AG04450 (cell line): ENCODE results near the gene GPSM1. TPM values are rescaled to one million over a fixed set of nuclear protein-coding genes. Genes with fewer than 3 reads are reported as not detected.

Experiments
- CTCF ChIA-PET: fragments of 300-600, 350-600 bp; formaldehyde crosslinking; extraction: SDS; loops from one replicate; lab custom pipeline; 2022; ENCODE audit warnings: antibody characterized with exemption, inconsistent platforms; lab: Charles Lee
- POLR2A ChIA-PET: fragments of 350-600 bp; formaldehyde crosslinking; extraction: SDS; loops from one replicate; lab custom pipeline; 2021; ENCODE audit warnings: antibody characterized with exemption, inconsistent platforms; lab: Yijun Ruan, JAX
- DNase-seq: peaks from one replicate; pipeline ENCODE4 v3.0.0-alpha.2; 2011; ENCODE audit warnings: low read depth, low spot score
- H3K27ac ChIP-seq: one replicate; pipeline ENCODE4 v1.5.1; 2012; ENCODE audit warnings: low read depth, low read length, control low read depth
- H3K27me3 ChIP-seq: one replicate; pipeline ENCODE4 v1.6.0; 2012; ENCODE audit warnings: low read length; ENCODE audit not compliant: control insufficient read depth, insufficient read depth
- H3K4me3 ChIP-seq: 2 replicates; pipeline ENCODE4 v1.5.1; 2011; ENCODE audit warnings: mild to moderate bottlenecking, low read depth, low read length, control low read depth
- H3K9me3 ChIP-seq: 2 replicates; pipeline ENCODE4 v1.5.1; 2012; ENCODE audit warnings: low read length; ENCODE audit not compliant: control insufficient read depth, insufficient read depth
- polyA plus RNA-seq: library from polyadenylated mRNA; depleted of rRNA; stranded (reverse); fragments of >200 nt; gene quantifications from 2 replicates; pipeline ENCODE4 v1.2.3, GENCODE V29; 2011
- TF ChIP-seq, protein P1 (sequence below): IDR thresholded peaks from 2 replicates; pipeline ENCODE4 v1.5.1; 2011; ENCODE audit warnings: low read depth, low read length, control low read depth, inconsistent platforms

The GPSM1 gene
- polyA plus RNA-seq, 1 experiment, result 22.5 TPM

DNA sequence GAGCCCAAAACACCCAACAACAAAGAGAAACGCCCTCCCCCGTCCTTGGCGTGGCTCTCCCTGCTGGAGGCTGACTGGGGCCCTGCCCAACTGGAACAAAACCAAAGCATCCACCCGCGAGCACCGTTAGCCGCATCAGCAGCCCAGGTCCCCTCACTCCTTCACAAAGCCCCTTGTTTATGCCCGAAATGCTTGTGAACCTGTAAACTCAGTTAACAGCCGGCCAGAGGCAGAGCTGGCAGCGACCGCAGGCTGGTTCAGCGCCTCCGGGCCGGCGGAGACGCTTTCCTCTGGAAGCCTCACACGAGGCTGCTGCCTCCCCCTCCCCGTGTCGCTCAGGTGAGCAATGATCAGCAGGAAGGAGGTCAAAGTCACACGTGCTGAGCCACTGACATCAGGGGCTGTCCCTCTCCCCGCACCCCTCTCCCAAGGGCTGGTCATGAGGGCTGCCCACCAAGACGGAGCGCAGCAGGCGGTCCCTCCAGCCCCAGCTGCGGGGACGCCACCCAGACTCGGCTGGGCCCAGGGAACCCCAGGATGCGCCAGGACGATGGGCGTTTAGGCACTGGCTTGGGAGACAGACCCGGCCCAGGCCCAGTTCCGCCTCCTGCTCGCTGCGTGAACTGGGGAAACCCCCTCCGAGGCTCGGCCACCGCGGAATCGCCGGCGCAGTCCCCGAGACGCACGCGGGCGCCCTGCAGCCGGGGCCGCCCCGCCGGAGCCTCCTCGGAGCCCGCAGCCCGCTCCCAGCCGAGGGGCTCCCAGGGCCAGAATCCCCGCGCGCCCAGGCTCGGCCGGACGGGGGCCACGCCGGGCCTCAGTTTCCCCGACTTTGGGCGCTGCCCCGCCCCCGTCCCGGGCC lies 72.1 kb downstream of the GPSM1 start:
- POLR2A ChIA-PET, result no interaction called here
- no peak for DNase-seq
- H3K27me3 ChIP-seq, result no peaks in the 10 kb centered on the region
- H3K9me3 ChIP-seq, result no peaks in the 10 kb centered on the region; the same call in 1 of the 2 replicates
- H3K27ac ChIP-seq, result peak overlapping the region; percentile 47
- CTCF ChIA-PET, result interaction anchor here (0.5 to 1.8 kb wide), 3 partner anchors 13 to 159 kb away, joined by 3 to 9 read pairs (median 4); no protein-coding TSS in a partner anchor
- TF ChIP-seq, protein P1, sequence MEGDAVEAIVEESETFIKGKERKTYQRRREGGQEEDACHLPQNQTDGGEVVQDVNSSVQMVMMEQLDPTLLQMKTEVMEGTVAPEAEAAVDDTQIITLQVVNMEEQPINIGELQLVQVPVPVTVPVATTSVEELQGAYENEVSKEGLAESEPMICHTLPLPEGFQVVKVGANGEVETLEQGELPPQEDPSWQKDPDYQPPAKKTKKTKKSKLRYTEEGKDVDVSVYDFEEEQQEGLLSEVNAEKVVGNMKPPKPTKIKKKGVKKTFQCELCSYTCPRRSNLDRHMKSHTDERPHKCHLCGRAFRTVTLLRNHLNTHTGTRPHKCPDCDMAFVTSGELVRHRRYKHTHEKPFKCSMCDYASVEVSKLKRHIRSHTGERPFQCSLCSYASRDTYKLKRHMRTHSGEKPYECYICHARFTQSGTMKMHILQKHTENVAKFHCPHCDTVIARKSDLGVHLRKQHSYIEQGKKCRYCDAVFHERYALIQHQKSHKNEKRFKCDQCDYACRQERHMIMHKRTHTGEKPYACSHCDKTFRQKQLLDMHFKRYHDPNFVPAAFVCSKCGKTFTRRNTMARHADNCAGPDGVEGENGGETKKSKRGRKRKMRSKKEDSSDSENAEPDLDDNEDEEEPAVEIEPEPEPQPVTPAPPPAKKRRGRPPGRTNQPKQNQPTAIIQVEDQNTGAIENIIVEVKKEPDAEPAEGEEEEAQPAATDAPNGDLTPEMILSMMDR, result no peak
- H3K4me3 ChIP-seq, result peak overlapping the region; percentile 86

- ChIA-PET CTCF (interaction anchor here (0.5 to 3.0 kb wide), 5 partner anchors 9 to 88 kb away, joined by 3 to 36 read pairs (median 5); no protein-coding TSS in a partner anchor), POLR2A (interaction anchor here (1.2 kb wide), 1 partner anchor 37 kb away, joined by 8 read pairs; the partner anchor contains the start of gene DNLZ)
- peak within 1 kb of the TSS; percentile 86 for H3K4me3 ChIP-seq
- DNase-seq, result peak; percentile 34
- H3K9me3 ChIP-seq, result no peaks in the 10 kb centered on the region; the same call in 1 of the 2 replicates
- H3K27me3 ChIP-seq, result no peaks in the 10 kb centered on the region
- TF ChIP-seq, protein P1, result peak; percentile 68
- H3K27ac ChIP-seq, result peak within 1 kb of the TSS; percentile 57
These were observed 72.9 kb downstream of the GPSM1 start, which contains the start of gene SNAPC4 for GRCh38 chr9:136400038-136400834. SNAPC4 (minus strand) TSS chr9:136400170; CDS start chr9:136398428, 1,742 bp downstream.

- ChIA-PET CTCF (interaction anchor here (0.7 to 3.0 kb wide), 5 partner anchors 8 to 260 kb away, joined by 3 to 36 read pairs (median 5); no protein-coding TSS in a partner anchor), POLR2A (interaction anchor here (0.8 to 1.2 kb wide), 2 partner anchors 8 to 38 kb away, joined by 4 to 8 read pairs; partner anchors contain the start of gene DNLZ)
- no peak for DNase-seq
- Histone ChIP-seq H3K27ac (no peak overlapping the region), H3K27me3 (no peaks in the 10 kb centered on the region), H3K9me3 (no peaks in the 10 kb centered on the region; the same call in 1 of the 2 replicates), H3K4me3 (no peak overlapping the region)
- TF ChIP-seq, protein P1, result no peak
These were observed 74.0 kb downstream of the GPSM1 start for GRCh38 chr9:136401173-136401922.

- H3K4me3 ChIP-seq, result no peak overlapping the region
- ChIA-PET POLR2A (interaction anchor here (0.8 kb wide), 1 partner anchor 8 kb away, joined by 4 read pairs; no protein-coding TSS in a partner anchor), CTCF (interaction anchor here (1.6 to 3.0 kb wide), 2 partner anchors 8 to 90 kb away, joined by 6 to 36 read pairs; no protein-coding TSS in a partner anchor)
- H3K27me3 ChIP-seq, result no peaks in the 10 kb centered on the region
- H3K9me3 ChIP-seq, result no peaks in the 10 kb centered on the region; the same call in 1 of the 2 replicates
- no peak for DNase-seq
- TF ChIP-seq, protein P1, result no peak
- H3K27ac ChIP-seq, result no peak overlapping the region
These were observed 74.7 kb downstream of the GPSM1 start for GRCh38 chr9:136402067-136402466.
